ENCODE data around the gene ATG16L2. TPM values are rescaled to one million over a fixed set of nuclear protein-coding genes. Genes with fewer than 3 reads are reported as not detected.

The ATG16L2 gene, protein sequence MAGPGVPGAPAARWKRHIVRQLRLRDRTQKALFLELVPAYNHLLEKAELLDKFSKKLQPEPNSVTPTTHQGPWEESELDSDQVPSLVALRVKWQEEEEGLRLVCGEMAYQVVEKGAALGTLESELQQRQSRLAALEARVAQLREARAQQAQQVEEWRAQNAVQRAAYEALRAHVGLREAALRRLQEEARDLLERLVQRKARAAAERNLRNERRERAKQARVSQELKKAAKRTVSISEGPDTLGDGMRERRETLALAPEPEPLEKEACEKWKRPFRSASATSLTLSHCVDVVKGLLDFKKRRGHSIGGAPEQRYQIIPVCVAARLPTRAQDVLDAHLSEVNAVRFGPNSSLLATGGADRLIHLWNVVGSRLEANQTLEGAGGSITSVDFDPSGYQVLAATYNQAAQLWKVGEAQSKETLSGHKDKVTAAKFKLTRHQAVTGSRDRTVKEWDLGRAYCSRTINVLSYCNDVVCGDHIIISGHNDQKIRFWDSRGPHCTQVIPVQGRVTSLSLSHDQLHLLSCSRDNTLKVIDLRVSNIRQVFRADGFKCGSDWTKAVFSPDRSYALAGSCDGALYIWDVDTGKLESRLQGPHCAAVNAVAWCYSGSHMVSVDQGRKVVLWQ
- total RNA-seq (24.7 and 26.5 TPM in 2 replicates), polyA plus RNA-seq (30.5 TPM in 2 replicates), polyA minus RNA-seq (29.0 and 38.9 TPM in 2 replicates), Bru-seq, nascent RNA (percentile 46 among the genes with signal in this experiment), BruChase-seq, experiment 1, labeled RNA remaining after a 6-hour chase (percentile 44 among the genes with signal in this experiment), BruChase-seq, experiment 2, labeled RNA remaining after a 2-hour chase (percentile 49 among the genes with signal in this experiment)
- 6.3 and 10.5 TPM in 2 replicates for polyA plus RNA-seq (2011; cell fraction: cytosol; rRNA removed)
- 210 and 272 TPM in 2 replicates for polyA plus RNA-seq (2011; cell fraction: nucleus; rRNA removed)
- polyA plus RNA-seq (2012), result 13.6 and 19.3 TPM in 2 replicates
- polyA minus RNA-seq (2011; cell fraction: cytosol; rRNA and poly(A)+ RNA removed), result 3.0 TPM
- polyA minus RNA-seq (2011; cell fraction: nucleus; rRNA and poly(A)+ RNA removed), result 43.4 and 44.2 TPM in 2 replicates
- long read RNA-seq, transcript ATG16L2-201 (18 exons, 2,243 nt), result major isoform, 11 of 59 reads
- long read RNA-seq, partial matches to known transcripts, result 17 of 59 reads
- long read RNA-seq, other reads (novel, unspliced or antisense), result 27 of 59 reads

DNA sequence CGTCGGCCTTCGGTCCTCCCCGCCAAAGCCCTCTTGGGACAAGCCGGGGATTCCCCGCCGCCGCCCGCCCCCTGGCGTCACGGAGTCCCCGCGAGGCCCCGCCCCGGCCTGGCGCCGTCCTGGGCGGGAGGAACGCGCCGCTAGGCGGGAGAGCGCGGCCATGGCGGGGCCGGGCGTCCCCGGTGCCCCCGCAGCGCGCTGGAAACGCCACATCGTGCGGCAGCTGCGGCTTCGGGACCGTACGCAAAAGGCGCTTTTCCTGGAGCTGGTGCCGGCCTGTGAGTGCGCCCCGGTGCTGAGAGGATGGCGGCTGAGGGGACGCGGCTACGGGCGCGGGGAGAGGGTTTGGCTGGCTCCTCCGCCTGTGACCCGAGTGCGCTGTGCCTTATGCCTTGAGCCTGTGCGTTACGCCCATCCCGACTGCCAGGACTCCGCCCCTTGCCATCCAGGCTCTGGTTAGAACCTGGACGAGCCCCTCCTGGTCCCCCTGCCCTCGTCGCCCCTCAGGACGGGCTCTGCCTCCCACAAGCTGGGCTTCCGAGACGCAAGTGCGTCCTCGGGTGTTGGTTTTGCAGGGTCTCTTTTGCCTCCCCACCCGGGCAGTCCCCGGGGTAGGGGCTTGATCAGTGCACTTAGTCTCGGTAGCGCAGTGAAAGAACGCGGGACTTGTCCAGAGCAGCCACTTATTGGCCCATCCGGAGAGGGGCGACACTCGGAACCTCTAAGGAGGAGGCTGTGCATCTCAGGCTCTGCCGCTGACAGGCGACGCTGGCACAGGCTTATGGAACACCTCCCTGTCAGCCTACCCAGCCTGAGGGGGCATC lies at the start of gene ATG16L2:
Gene ATG16L2, plus strand, starts transcription at position 126 of the 824 bp plus-strand sequence. Its CDS starts 35 bp downstream, at position 161.
- Histone ChIP-seq H3K36me3 (ENCODE audit: control insufficient read depth in 2 of 2, extremely low read depth in 1 of 2, insufficient read depth in 2 of 2, low read length in 2 of 2) (peaks cover 5 to 6% of the 10 kb centered on the region in 2 experiments), H4K20me1 (replicated peaks; ENCODE audit: control insufficient read depth, extremely low read depth, insufficient read depth, low read length) (no peaks in the 10 kb centered on the region), H3K4me1 (ENCODE audit: control insufficient read depth, extremely low read depth, insufficient read depth, low read length) (peaks cover 31% of the 10 kb centered on the region), H3K4me3 (replicated peaks in 1 of 3; ENCODE audit: insufficient read depth in 1 of 3, low read depth in 1 of 3, low read length in 3 of 3) (peak within 1 kb of the TSS; percentile 17 to 88 (median 56)), H3K9me1 (replicated peaks; ENCODE audit: control insufficient read depth, extremely low read depth, insufficient read depth, low read length) (no peaks in the 10 kb centered on the region), H3K27me3 (ENCODE audit: control insufficient read depth in 2 of 2, insufficient read depth in 2 of 2, low read length in 2 of 2) (no peaks in the 10 kb centered on the region), H3K4me2 (ENCODE audit: insufficient read depth, low read length) (peak within 1 kb of the TSS; percentile 81), H3K79me2 (ENCODE audit: control insufficient read depth, insufficient read depth, low read length) (peaks cover 28% of the 10 kb centered on the region), H2AFZ (ENCODE audit: low read depth, low read length) (peak within 1 kb of the TSS; percentile 38), H3K9ac (replicated peaks; ENCODE audit: extremely low read depth, insufficient read depth, low read length) (peak within 1 kb of the TSS; percentile 96), H3K27ac (ENCODE audit: insufficient read depth, low read depth, low read length) (peak within 1 kb of the TSS; percentile 67), H3K9me3 (replicated peaks; ENCODE audit: control insufficient read depth, insufficient read depth, low read length) (no peaks in the 10 kb centered on the region)
- FAIRE-seq (peak; percentile 84), DNase-seq (ENCODE audit: low read depth, low spot score) (peak; percentile 91)
- intact Hi-C loops (cut with micrococcal nuclease), result loop anchor here (1.0 kb wide), 3 partner anchors 20 to 328 kb away; partner anchors contain the start of genes FCHSD2 and STARD10
- CTCF ChIA-PET, result interaction anchor here (1.3 to 2.2 kb wide), 6 partner anchors 20 to 363 kb away, joined by 5 to 25 read pairs (median 9); partner anchors contain the start of gene STARD10
- no TSS peak for BruUV-seq (replicated peaks)
- dilution Hi-C loops (cut with MboI; ENCODE audit: extremely low pct_ligation_motif_present, low sequenced_read_pairs), result no loop called here
- POLR2A ChIA-PET, result no interaction called here
- no peak for TF ChIP-seq EZH2 (IDR thresholded peaks at IDR 0.05; ENCODE audit: borderline replicate concordance, low read depth, low read length, severe bottlenecking)
- TF ChIP-seq POLR2A (IDR thresholded peaks at IDR 0.05; ENCODE audit: low read depth, low read length), result peak; percentile 68

Data from endothelial cell of umbilical vein (primary cell).